Fibroblast of pulmonary artery (primary cell): Measurements from ENCODE around the gene LHFPL3.
"Not testable (repeated sequence)": the region's sequence is repeated elsewhere in the genome, so short reads cannot be mapped to it uniquely, and the experiment has no call there.

Experiments used
- DNase-seq: peaks from one replicate; pipeline ENCODE4 v3.0.0-alpha.2; 2010; ENCODE audit warnings: low read depth
- H3K4me3 ChIP-seq: replicated peaks from 2 replicates; pipeline ENCODE4 v1.5.1; 2011; ENCODE audit warnings: low read depth, mild to moderate bottlenecking, control low read depth, low read length, moderate library complexity
- CTCF ChIP-seq: IDR thresholded peaks from 2 replicates; pipeline ENCODE4 v1.5.1; 2011; ENCODE audit warnings: mild to moderate bottlenecking, control low read depth, low read length, inconsistent platforms; ENCODE audit errors: missing control alignments

LHFPL3 gene

GRCh38 chr7:104328296-104328969, at the start of gene LHFPL3:
Gene LHFPL3, plus strand, starts transcription at chr7:104328603.
- TF ChIP-seq CTCF: no peak
- no peak within 1 kb of the TSS for H3K4me3 ChIP-seq
- no peak for DNase-seq

GRCh38 chr7:104281685-104282084, 46.7 kb upstream of the LHFPL3 start:
- not testable (repeated sequence) for H3K4me3 ChIP-seq, DNase-seq

GRCh38 chr7:104286839-104287238, 41.6 kb upstream of the LHFPL3 start:
- TF ChIP-seq CTCF: no peak
- no peak for DNase-seq
- no peak overlapping the region for H3K4me3 ChIP-seq

GRCh38 chr7:104288137-104288536, 40.3 kb upstream of the LHFPL3 start:
- no peak overlapping the region for H3K4me3 ChIP-seq
- DNase-seq: no peak
- TF ChIP-seq CTCF: no peak

GRCh38 chr7:104294291-104294690, 34.1 kb upstream of the LHFPL3 start:
- H3K4me3 ChIP-seq: no peak overlapping the region
- TF ChIP-seq CTCF: no peak
- DNase-seq: no peak

- TF ChIP-seq CTCF: no peak
- no peak for DNase-seq
- no peak overlapping the region for H3K4me3 ChIP-seq
Measured at GRCh38 chr7:104296266-104296665, 32.1 kb upstream of the LHFPL3 start.

GRCh38 chr7:104296900-104297299, 31.5 kb upstream of the LHFPL3 start:
- no peak for TF ChIP-seq CTCF
- no peak overlapping the region for H3K4me3 ChIP-seq
- DNase-seq: no peak
